ENCODE data around the gene CREBL2.

DNA sequence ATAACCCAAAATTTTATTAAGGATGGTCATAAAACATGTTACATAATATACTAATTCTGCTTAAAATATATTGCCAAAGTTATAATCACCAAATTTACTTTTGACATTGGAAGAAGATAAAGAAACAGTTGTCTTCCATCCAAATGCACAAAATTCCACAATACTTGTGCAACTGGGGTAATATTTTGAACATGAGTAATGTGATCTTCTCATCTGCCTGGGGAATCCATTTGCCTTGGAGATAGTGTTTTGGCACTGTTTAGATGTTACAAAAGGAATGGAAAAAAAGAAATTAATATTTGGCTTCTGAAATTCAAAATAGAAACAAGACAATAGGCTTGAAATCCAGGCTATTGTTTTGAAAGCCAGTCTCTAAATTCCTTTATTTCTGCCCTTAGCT is 75.2 kb downstream of the CREBL2 start:
- TF ChIP-seq, protein P1, sequence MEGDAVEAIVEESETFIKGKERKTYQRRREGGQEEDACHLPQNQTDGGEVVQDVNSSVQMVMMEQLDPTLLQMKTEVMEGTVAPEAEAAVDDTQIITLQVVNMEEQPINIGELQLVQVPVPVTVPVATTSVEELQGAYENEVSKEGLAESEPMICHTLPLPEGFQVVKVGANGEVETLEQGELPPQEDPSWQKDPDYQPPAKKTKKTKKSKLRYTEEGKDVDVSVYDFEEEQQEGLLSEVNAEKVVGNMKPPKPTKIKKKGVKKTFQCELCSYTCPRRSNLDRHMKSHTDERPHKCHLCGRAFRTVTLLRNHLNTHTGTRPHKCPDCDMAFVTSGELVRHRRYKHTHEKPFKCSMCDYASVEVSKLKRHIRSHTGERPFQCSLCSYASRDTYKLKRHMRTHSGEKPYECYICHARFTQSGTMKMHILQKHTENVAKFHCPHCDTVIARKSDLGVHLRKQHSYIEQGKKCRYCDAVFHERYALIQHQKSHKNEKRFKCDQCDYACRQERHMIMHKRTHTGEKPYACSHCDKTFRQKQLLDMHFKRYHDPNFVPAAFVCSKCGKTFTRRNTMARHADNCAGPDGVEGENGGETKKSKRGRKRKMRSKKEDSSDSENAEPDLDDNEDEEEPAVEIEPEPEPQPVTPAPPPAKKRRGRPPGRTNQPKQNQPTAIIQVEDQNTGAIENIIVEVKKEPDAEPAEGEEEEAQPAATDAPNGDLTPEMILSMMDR (IDR thresholded peaks at IDR 0.05) = no peak
- no peak for TF ChIP-seq POLR2A (IDR thresholded peaks at IDR 0.05)
- TF ChIP-seq EP300 (IDR thresholded peaks at IDR 0.05) = no peak
